RCC 7860 (cell line): Measurements from ENCODE around the gene DISC1.
"Not testable (repeated sequence)": the region's sequence is repeated elsewhere in the genome, so short reads cannot be mapped to it uniquely, and the experiment has no call there.

Experiments used
- DNase-seq: peaks from one replicate; pipeline ENCODE4 v3.0.0-alpha.2; 2015; ENCODE audit warnings: low spot score
- FAIRE-seq: peaks from 2 replicates; lab custom pipeline; 2012; peaks lifted over from hg19 to GRCh38; lab: Jason Lieb, UNC

The DISC1 gene

GRCh38 chr1:231943084-231943483 is 316.5 kb downstream of the DISC1 start:
- FAIRE-seq (no peak), DNase-seq (no peak)

DNA sequence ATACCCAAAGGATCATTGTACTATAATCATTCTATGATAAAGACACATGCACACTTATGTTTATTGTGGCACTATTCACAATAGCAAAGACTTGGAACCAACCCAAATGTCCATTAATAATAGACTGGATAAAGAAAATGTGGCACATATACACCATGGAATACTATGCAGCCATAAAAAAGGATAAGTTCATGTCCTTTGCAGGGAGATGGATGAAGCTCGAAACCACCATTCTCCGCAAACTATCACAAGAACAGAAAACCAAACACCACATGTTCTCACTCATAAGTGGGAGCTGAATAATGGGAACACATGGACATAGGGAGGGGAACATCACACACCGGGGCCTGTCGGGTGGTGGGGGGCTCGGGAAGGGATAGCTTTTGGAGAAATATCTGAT is 321.5 kb downstream of the DISC1 start:
- FAIRE-seq, DNase-seq: not testable (repeated sequence)

DNA sequence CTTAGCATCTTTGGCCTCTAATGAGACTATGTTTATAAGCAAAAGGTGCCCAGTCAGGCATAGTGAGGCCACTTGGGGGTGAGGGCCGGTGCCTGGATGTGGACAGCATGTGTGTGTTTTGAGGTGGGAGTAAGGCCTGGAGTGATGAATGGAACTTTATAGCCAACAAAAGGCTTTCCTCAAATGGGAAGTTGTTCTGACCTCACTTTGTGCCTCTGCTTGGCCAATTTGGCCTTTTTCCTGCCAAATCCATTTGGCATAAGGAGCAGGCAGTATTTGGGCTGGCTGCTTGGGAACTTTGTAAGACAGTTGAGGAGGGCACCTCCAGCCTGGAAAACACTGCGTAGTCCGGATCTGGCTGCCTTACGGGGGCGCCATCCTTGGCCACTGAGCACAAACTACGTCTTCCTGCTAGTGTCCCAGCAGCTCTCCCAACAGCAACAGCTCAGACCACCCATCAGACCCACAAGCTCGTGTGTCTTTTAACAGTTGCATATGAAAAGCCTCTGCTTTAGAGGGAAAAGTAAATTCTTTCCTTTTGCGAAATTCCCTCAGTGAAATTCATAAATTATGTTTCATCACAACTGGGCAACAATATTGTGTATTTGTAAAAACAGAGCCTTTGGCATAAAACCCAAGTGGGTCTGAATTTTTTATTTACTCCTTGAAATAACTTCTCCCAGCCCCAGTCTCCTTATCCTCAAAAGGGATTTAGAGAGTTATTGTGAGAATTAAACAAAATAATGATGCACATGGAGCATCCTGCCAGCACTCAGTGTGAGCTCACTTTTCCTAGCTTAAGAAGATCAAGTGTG is 322.9 kb downstream of the DISC1 start:
- no peak for FAIRE-seq

DNA sequence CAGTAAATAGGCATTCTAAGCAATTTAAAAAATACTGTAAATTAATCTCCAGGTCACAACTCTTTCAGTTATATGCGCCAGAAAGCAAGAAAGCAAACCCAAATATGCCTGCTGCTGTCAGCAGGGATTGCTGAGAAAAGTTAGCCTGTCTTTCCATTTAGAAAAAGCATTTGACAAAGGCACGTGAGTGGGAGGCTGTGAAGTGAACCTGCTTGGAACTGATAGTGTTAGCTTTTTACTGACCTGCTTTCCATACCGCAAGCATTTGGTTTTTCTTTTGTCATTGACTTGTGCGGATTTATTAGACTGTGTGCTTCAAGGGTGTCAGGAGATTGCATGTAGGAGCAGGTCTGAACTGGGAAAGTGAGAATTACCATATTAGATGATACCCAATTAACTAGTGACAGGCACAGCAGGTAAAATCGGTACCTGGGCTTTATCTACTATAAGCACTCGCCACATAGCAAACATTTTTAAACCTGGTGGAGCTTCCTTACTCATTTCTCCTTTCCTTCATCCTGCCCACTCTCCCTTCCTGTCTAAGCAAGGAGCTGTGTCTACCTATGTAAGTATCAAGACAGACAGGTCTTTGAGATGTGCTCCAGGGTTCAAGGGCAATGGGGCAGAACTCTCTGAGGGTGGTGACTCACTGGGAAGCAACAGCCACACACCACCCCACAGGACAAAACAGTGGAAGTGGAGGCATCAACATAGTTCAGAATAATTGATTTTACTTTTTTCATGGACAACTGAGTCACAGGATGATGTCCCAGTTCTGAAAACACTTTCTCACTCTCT is 323.9 kb downstream of the DISC1 start:
- no peak for DNase-seq
- FAIRE-seq = no peak

More for the DNA sequence above, 322.9 kb downstream of the DISC1 start:
- DNase-seq = no peak

DNA sequence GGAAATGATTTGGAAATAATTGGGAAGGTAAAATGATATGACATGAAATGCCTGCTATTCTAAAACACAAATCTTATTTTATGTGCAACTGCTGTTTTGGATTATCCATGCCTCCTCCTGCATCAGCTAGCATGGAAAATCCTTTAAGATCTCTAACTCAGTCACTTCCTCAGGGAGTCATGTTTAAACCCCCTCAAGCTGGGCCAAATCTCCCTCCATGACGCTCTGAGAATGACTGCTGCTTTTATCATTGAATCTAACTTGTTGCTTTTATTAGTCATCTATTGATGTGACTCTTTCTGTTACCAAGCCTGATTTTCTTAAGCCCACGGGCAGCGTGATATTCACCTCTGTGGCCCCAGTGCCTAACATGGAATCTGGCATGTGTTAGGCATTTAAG is 324.8 kb downstream of the DISC1 start:
- FAIRE-seq (no peak), DNase-seq (peak; percentile 19)

- FAIRE-seq (no peak), DNase-seq (no peak)
Observed at GRCh38 chr1:231952154-231952553, 325.6 kb downstream of the DISC1 start.

DNA sequence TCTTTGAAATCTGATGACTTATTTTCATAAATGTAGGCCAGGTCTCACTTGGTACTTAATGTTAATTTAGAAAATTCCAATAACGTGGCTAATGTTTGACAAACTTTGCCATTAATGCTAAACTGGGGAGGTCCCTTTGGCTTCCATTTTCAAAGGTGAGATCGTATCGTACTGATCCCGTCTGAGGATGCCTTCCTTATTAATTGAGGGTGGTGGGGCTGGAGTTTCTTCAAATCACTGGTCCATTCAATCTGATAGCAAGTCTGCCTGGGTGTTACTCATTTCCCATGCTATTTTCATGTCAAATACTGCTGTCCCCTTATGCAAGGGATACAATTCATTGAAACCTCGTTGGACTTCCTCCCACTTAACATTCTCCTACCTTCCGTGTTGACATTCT is 327.1 kb downstream of the DISC1 start:
- no peak for FAIRE-seq
- DNase-seq = no peak

DNA sequence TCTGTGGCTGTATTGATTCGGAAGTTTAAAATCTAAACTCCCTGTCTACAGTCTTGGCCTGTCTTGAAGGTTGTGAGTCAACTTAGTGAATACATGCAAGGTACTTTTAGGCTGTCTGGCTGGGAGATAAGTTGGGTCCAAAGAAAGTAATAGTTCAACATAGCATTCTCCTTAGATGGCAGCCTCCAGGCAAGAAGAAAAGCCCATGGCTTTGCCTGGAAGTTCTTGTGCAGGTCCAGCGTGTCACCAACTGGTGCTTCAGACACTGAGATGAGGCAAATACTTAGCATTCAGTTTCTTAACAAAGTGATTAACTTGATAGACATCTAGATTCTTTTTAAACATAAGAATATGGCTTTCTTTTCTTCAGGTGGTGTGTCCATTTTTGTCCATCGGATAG is 328.2 kb downstream of the DISC1 start:
- no peak for DNase-seq
- no peak for FAIRE-seq

DNA sequence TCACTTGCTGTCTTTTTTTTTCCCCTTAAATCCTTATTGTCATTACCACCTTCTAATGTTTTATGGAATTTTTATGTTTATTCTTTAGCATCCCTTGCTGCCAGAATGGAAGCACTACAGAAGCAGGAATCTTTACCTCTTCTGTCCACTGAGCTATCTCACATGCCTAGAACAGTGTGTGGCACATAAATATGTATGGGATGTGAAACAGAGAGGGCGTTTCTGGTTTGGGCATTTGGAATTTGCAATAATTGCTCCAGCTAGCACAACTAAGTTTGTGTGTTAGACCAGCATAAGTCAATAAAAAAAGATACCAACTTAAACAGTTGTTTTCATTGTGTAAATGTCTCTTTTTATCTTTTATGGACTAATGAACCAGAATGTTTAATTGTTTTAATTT is 330.8 kb downstream of the DISC1 start:
- no peak for FAIRE-seq
- DNase-seq = no peak

- FAIRE-seq = no peak
Observed at GRCh38 chr1:231958448-231958847, 331.9 kb downstream of the DISC1 start.

DNA sequence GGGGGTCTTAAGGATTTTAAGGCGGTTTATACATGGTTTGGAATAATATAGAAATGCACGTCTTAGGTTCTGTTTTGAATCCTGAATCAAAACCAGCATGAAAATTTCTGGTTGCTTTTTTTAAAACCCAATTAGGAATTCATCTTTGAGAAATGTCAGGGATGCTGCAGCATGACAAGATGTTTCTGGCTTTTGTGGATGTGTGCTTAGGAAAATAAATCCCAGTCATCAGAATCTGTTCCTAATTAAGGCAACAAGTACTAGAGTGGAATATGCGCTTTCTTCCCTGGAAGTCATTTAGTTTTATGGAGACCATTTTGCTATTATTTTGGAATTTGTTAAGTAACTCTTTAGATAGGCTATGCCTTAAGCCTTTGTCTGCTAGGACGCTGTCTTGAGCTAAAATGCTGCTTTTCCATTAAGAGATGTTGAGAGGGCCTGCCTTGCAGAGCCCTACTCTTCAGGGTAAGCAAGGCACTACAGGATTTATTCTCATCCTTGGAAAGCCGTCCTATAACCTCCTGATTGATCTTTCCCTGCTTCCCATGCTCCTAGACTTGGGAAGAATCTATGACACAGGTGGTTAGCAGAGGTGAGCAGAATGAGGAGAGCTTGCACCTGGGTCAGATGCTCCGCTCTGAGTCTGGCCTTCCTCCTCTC is 332.8 kb downstream of the DISC1 start:
- DNase-seq = no peak

More at GRCh38 chr1:231958448-231958847, 331.9 kb downstream of the DISC1 start:
- DNase-seq = no peak

DNA sequence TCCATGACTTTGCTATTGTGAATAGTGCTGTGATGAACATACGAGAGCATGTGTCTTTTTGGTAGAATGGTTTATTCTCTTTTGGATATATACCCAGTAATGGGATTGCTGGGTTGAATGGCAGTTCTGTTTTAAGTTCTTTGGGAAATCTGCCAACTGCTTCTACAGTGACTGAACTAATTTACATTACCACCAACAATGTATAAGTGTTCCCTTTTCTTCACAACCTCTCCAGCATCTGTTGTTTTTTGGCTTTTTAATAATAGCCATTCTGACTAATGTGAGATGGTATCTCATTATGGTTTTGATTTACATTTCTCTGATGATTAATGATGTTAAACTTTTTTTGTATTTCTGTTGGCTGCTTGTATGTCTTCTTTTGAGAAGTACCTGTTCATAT is 335.2 kb downstream of the DISC1 start:
- not testable (repeated sequence) for FAIRE-seq, DNase-seq

More for the DNA sequence above, 332.8 kb downstream of the DISC1 start:
- no peak for FAIRE-seq

DNA sequence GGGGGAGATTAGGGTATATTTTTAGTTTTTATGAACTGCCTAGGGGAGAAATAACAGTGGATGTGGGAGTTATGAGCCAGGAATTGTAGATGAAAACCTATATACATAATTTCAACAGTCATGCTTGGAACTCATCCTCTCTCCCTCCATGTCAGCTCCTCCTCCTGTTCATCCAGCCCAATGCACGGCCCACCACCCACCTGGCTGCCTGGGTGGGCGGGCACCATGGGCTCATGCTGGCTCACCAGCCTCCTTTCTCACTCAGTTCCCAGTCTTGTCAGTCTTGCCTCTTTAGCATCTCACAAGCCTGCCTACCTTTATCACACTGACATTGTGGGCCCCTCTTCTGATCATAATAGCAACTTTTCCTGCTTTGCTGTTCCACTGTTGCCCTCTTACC is 336.0 kb downstream of the DISC1 start:
- DNase-seq (no peak), FAIRE-seq (no peak)

DNA sequence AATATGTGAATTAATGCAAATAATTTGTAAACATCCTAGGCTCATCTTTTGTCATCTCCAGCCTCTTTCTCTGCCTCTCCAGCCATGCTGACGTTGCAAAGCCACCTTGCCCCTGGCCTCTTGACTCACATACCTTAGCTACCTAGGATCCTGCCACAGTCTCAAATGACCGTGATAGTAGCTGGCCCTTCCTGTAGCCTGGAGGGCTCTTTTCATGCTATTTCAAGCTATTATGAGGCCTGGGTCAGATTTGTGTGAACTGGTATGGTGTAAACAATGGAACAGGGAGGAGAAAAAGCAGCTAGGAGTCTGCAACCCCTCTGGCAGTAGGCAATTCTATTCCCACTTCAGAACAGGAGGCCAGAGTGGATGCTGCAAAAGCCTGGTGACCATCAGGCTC is 337.7 kb downstream of the DISC1 start:
- FAIRE-seq = no peak
- no peak for DNase-seq

DNA sequence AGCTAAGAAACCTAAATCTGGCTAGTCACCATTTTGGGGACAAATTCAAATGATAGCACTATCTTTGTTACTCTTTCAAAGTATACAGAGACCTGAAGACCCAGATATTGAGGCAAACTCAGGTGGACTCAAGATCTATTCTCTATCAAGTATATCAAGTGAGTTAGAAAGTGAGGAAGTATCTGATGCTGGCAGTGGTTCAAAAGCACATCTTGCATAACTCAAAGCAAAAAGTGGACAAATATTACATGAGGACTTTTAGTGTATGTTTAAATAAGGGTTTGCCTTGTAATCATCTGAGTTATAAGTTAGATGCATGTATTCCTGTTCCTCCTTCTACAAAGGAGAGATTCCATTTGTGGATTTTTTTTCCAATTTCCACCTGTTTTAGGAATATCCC is 338.4 kb downstream of the DISC1 start:
- no peak for DNase-seq
- FAIRE-seq = no peak

- FAIRE-seq = no peak
Observed at GRCh38 chr1:231965615-231966014, 339.0 kb downstream of the DISC1 start.

GRCh38 chr1:231966983-231967382 is 340.4 kb downstream of the DISC1 start:
- FAIRE-seq (no peak), DNase-seq (no peak)

More at GRCh38 chr1:231965615-231966014, 339.0 kb downstream of the DISC1 start:
- DNase-seq = no peak

DNA sequence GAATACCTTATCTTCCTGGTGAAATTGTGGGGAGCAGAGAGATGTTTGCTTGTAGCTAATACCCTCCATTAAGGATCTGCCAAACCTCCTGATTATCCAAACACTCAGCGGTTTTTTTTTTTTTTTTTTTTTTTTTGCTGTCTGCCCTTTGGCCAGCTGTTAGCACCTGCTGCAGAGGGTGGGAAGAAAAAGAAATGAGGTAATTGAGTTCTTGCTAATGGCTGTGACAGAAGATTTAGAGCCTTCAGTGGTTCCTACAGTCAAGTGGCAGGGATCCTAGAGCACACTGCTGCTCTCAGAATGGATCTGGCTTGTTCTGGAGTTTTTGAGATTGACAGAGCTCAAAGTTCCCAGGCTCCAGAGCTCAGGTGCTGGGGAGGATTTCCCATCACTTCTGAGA is 342.5 kb downstream of the DISC1 start:
- DNase-seq = no peak
- no peak for FAIRE-seq

DNA sequence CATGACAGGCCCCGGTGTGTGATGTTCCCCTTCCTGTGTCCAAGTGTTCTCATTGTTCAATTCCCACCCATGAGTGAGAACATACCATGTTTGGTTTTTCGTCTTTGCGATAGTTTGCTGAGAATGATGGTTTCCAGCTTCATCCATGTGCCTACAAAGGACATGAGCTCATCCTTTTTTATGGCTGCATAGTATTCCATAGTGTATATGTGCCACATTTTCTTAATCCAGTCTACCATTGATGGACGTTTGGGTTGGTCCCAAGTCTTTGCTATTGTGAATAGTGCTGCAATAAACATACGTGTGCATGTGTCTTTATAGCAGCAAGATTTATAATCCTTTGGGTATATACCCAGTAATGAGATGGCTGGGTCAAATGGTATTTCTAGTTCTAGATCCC is 343.2 kb downstream of the DISC1 start:
- not testable (repeated sequence) for FAIRE-seq, DNase-seq

DNA sequence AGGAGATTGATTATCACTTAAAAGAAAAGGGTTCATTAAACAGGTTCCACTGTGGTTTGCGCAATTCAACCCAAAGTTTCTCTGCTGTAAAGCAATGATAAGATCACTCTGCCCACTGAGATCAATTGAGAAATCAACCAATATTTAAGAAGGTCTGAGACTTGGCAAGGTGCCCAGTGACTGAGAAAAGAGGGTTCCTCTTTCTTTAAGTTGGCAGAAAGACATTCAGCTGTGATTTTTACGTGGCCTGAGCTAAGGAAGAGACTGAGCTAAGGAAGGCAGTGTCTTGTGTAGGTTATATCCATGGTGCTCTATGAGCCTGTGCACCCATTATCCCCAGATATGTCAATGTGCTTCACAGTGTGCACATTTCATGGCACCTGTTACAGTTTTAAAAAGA is 344.1 kb downstream of the DISC1 start:
- DNase-seq (no peak), FAIRE-seq (no peak)

GRCh38 chr1:231971397-231972110 is 345.0 kb downstream of the DISC1 start:
- DNase-seq (no peak), FAIRE-seq (no peak)
